H1 (cell line): ENCODE results near the gene SPPL2B. TPM values are rescaled to one million over a fixed set of nuclear protein-coding genes. Genes with fewer than 3 reads are reported as not detected.

ENCODE experiments used
- CTCF ChIA-PET: fragments of 300-600 bp; sonication (Branson Sonifier 250); formaldehyde crosslinking; loops from one replicate; lab custom pipeline; 2021; ENCODE audit not compliant: partially characterized antibody; lab: Charles Lee
- POLR2A ChIA-PET: fragments of 300-600 bp; sonication (Branson Sonifier 250); formaldehyde crosslinking; loops from one replicate; lab custom pipeline; 2021; ENCODE audit warnings: inconsistent platforms; ENCODE audit not compliant: partially characterized antibody; lab: Charles Lee
- DNase-seq, 2 experiments: peaks; one replicate each; pipeline versions ENCODE4 v3.0.0 to v3.0.0-alpha.2; 2010 to 2022; ENCODE audit warnings: low spot score in 2 of 2, low read depth in 1 of 2, mixed read lengths in 1 of 2
- FAIRE-seq: peaks from 2 replicates; lab custom pipeline; 2011; peaks lifted over from hg19 to GRCh38; lab: Jason Lieb, UNC
- H2AFZ ChIP-seq: 2 replicates; pipeline ENCODE4 v1.8.1; 2012; ENCODE audit warnings: low read length, inconsistent platforms
- H2AK5ac ChIP-seq: 2 replicates; pipeline ENCODE4 v1.6.1; 2013; ENCODE audit warnings: low read depth, low read length
- H2BK120ac ChIP-seq: replicated peaks from 2 replicates; pipeline ENCODE3; 2013; ENCODE audit warnings: low read depth, low read length, inconsistent platforms
- H2BK12ac ChIP-seq: 2 replicates; pipeline ENCODE4 v1.6.1; 2013; ENCODE audit warnings: low read depth, low read length
- H2BK15ac ChIP-seq: 2 replicates; pipeline ENCODE4 v1.6.1; 2013; ENCODE audit warnings: low read length
- H2BK20ac ChIP-seq: 2 replicates; pipeline ENCODE4 v1.6.1; 2013; ENCODE audit warnings: low read length
- H2BK5ac ChIP-seq: 2 replicates; pipeline ENCODE4 v1.6.1; 2013; ENCODE audit warnings: low read depth, low read length
- H3K14ac ChIP-seq: 2 replicates; pipeline ENCODE4 v1.6.1; 2013; ENCODE audit warnings: inconsistent platforms; ENCODE audit not compliant: insufficient read length
- H3K18ac ChIP-seq: 2 replicates; pipeline ENCODE4 v1.6.1; 2013; ENCODE audit warnings: low read length; ENCODE audit errors: extremely low read depth
- H3K23ac ChIP-seq: 2 replicates; pipeline ENCODE4 v1.6.1; 2013; ENCODE audit warnings: inconsistent platforms; ENCODE audit not compliant: insufficient read length
- H3K23me2 ChIP-seq: 2 replicates; pipeline ENCODE4 v1.6.1; 2013; ENCODE audit warnings: low read depth, low read length
- H3K27ac ChIP-seq: 2 replicates; pipeline ENCODE4 v1.6.1; 2011; ENCODE audit warnings: low read depth, low read length, inconsistent platforms
- H3K27me3 ChIP-seq, 4 experiments: replicated peaks in 1 of 4; 1 replicate in 1 of 4; 2 replicates in 3 of 4; pipeline versions ENCODE4 v1.6.1 to v1.8.1; 2011 to 2013; ENCODE audit warnings: low read length in 3 of 4, mild to moderate bottlenecking in 3 of 4, inconsistent platforms in 2 of 4, mixed read lengths in 2 of 4, moderate library complexity in 1 of 4; ENCODE audit not compliant: control insufficient read depth in 3 of 4, insufficient read depth in 3 of 4; ENCODE audit errors: extremely low read depth in 1 of 4
- H3K36me3 ChIP-seq, 4 experiments: 2 replicates each; pipeline versions ENCODE4 v1.6.1 to v1.8.1; 2011 to 2013; ENCODE audit warnings: mild to moderate bottlenecking in 4 of 4, low read length in 3 of 4, moderate library complexity in 2 of 4, control low read depth in 1 of 4, inconsistent platforms in 1 of 4; ENCODE audit not compliant: insufficient read depth in 4 of 4, control insufficient read depth in 2 of 4
- H3K4ac ChIP-seq: replicated peaks from 2 replicates; pipeline ENCODE3; 2013; ENCODE audit warnings: low read length, low read depth, mixed read lengths, inconsistent platforms; ENCODE audit not compliant: insufficient read length
- H3K4me1 ChIP-seq, 4 experiments: replicated peaks in 1 of 4; 1 replicate in 1 of 4; 2 replicates in 3 of 4; pipeline versions ENCODE4 v1.6.1 to v1.8.1; 2011 to 2013; ENCODE audit warnings: low read length in 3 of 4, inconsistent platforms in 2 of 4, mixed read lengths in 1 of 4; ENCODE audit not compliant: insufficient read depth in 4 of 4, control insufficient read depth in 3 of 4
- H3K4me2 ChIP-seq, 2 experiments: 2 replicates each; pipeline versions ENCODE4 v1.6.1 to v1.8.1; 2011 to 2013; ENCODE audit warnings: low read depth in 2 of 2, low read length in 2 of 2, control low read depth in 1 of 2, inconsistent platforms in 1 of 2, mild to moderate bottlenecking in 1 of 2; ENCODE audit not compliant: insufficient read depth in 1 of 2
- H3K4me3 ChIP-seq, 4 experiments: fragments of 200-600, 300-600 bp in 1 of 4; sonication (generic), shearing (Covaris generic), sonication (Bioruptor Twin) in 1 of 4; 2 replicates each; pipeline versions ENCODE4 v1.5.1 to v1.8.1; 2011 to 2016; ENCODE audit warnings: low read length in 4 of 4, low read depth in 3 of 4, control low read depth in 2 of 4, inconsistent platforms in 2 of 4, mild to moderate bottlenecking in 2 of 4, mixed read lengths in 1 of 4, moderate library complexity in 1 of 4; ENCODE audit not compliant: insufficient read depth in 2 of 4; ENCODE audit errors: extremely low read depth in 1 of 4
- H3K56ac ChIP-seq: replicated peaks from 2 replicates; pipeline ENCODE3; 2013; ENCODE audit warnings: low read depth, mild to moderate bottlenecking, mixed read lengths, low read length, inconsistent platforms; ENCODE audit not compliant: insufficient read length
- H3K79me1 ChIP-seq: 2 replicates; pipeline ENCODE4 v1.6.1; 2013; ENCODE audit warnings: low read depth, low read length, control low read depth
- H3K79me2 ChIP-seq, 2 experiments: 2 replicates each; pipeline versions ENCODE4 v1.6.1 to v1.8.1; 2012 to 2013; ENCODE audit warnings: low read length in 2 of 2, mild to moderate bottlenecking in 2 of 2, inconsistent platforms in 1 of 2; ENCODE audit not compliant: insufficient read depth in 2 of 2, control insufficient read depth in 1 of 2
- H3K9ac ChIP-seq, 4 experiments: replicated peaks in 1 of 4; 1 replicate in 1 of 4; 2 replicates in 3 of 4; pipeline versions ENCODE4 v1.6.1 to v1.8.1; 2011 to 2013; ENCODE audit warnings: low read depth in 3 of 4, low read length in 3 of 4, control low read depth in 2 of 4, mild to moderate bottlenecking in 2 of 4, moderate library complexity in 2 of 4, inconsistent platforms in 1 of 4; ENCODE audit errors: extremely low read depth in 1 of 4
- H3K9me3 ChIP-seq, 2 experiments: 2 replicates each; pipeline versions ENCODE4 v1.6.1 to v1.8.1; 2012 to 2013; ENCODE audit warnings: mild to moderate bottlenecking in 2 of 2, moderate library complexity in 2 of 2, control low read depth in 1 of 2, inconsistent platforms in 1 of 2, low read depth in 1 of 2, low read length in 1 of 2, mixed read lengths in 1 of 2; ENCODE audit not compliant: insufficient read depth in 2 of 2
- H4K20me1 ChIP-seq, 2 experiments: replicated peaks in 1 of 2; 2 replicates each; pipeline versions ENCODE3 to v1.8.1; 2011 to 2013; ENCODE audit warnings: inconsistent platforms in 2 of 2, low read length in 2 of 2, mild to moderate bottlenecking in 1 of 2; ENCODE audit not compliant: insufficient read depth in 2 of 2, control insufficient read depth in 1 of 2
- H4K5ac ChIP-seq: 2 replicates; pipeline ENCODE4 v1.6.1; 2013; ENCODE audit warnings: low read length, low read depth, mixed read lengths, inconsistent platforms; ENCODE audit not compliant: insufficient read length
- H4K8ac ChIP-seq: 2 replicates; pipeline ENCODE4 v1.8.0; 2013; ENCODE audit warnings: mild to moderate bottlenecking, moderate library complexity, low read length, inconsistent platforms; ENCODE audit not compliant: insufficient read depth; ENCODE audit errors: extremely low read depth
- H4K91ac ChIP-seq: replicated peaks from 2 replicates; pipeline ENCODE3; 2013; ENCODE audit warnings: low read length, mixed read lengths, inconsistent platforms; ENCODE audit not compliant: insufficient read length
- KDM1A ChIP-seq: fragments of 200-600, 300-600 bp; sonication (generic); IDR thresholded peaks from 2 replicates; pipeline ENCODE4 v1.7.1; 2016; ENCODE audit warnings: mild to moderate bottlenecking, low read length, borderline replicate concordance
- WGBS, 2 experiments: shearing (Covaris generic) in 1 of 2; methylation state at CpG; one replicate each; pipeline versions ENCODE4 v1.1.6 to v1.1.7; 2013 to 2015; ENCODE audit warnings: low lambda C conversion rate in 2 of 2, mixed read lengths in 2 of 2, inconsistent platforms in 1 of 2, low coverage in 1 of 2, missing lambda C conversion rate in 1 of 2; ENCODE audit not compliant: insufficient replicate concordance in 2 of 2, insufficient coverage in 1 of 2, insufficient read length in 1 of 2; ENCODE audit errors: extremely low coverage in 1 of 2, missing lambda C conversion rate in 1 of 2; 5-methylcytosine and 5-hydroxymethylcytosine counted together
- polyA plus RNA-seq, 7 experiments: library from polyadenylated mRNA; depleted of rRNA in 3 of 7; stranded (reverse) in 5 of 7; unstranded in 2 of 7; fragments of >200 nt in 5 of 7; fragments of 200-250 nt in 2 of 7; gene quantifications; 1 replicate in 5 of 7; 2 replicates in 1 of 7; 4 replicates in 1 of 7; pipeline versions ENCODE4 v1.2.1 to v1.2.3, GENCODE V29; 2011 to 2013; ENCODE audit warnings: missing spikeins in 2 of 7, mixed read lengths in 2 of 7
- total RNA-seq: library from RNA; stranded (reverse); fragmentation: NEBNext Ultra II Directional; extraction: Animal tissue kit (Norgen Biotek cat#: 25700); gene quantifications from 2 replicates; pipeline ENCODE4 v1.2.1, GENCODE V29; 2021

Gene SPPL2B
- total and polyA plus RNA-seq, 2 of the 8 experiments (the other 6 are each of a cell fraction or from before 2014, with no cell fraction given), result 34.8 to 55.7 TPM

DNA sequence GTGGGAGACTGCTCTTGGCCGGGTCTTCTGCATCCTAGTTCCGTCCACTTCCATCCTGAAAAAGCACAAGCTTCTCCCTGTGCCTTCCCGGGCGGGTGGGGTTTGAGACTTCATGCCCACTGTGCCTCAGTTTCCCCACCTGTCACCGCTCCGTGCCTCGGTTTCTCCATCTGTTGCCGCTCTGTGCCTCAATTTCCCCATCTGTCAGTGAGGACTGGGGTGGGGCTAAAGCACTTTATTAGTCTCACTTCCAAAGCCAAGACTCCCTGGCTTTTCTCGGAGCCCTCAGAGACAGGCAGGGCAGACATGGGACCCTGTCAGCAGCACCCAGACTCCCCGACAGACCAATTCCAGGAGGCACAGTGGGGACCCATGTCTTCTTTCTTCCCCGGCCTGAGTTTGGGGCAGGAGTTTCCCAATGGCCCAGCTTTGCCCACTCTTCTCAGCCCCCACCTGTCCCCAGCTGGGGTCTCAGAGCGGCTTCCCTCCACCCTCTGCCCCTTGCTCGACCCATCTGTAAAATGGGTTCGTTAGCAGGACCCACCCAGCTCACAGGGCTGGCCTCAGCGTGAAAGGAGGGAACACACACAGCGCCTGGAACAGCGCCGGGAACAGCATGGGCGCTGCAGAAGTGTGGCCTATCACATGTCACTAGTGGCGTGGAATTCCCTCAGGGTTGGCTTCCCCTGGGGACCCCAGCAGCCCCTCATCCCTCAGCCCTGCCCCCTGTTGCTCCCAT, 41.9 kb upstream of the SPPL2B start:
- H4K20me1 ChIP-seq, result peaks cover 0 to 13% of the 10 kb centered on the region in 2 experiments
- H3K14ac ChIP-seq, result no peak overlapping the region
- H2BK12ac ChIP-seq, result no peak overlapping the region
- H4K91ac ChIP-seq, result no peak overlapping the region
- whole genome bisulfite sequencing, 2 experiments, result 89% methylated on average over 20 of the region's 20 CpGs; no CpG with 5 or more reads in 1 of the 2 experiments
- H3K18ac ChIP-seq, result no peak overlapping the region
- no peak overlapping the region for H3K23ac ChIP-seq
- no peak overlapping the region for H2BK5ac ChIP-seq
- no peak overlapping the region for H3K4me2 ChIP-seq
- peaks cover 14% of the 10 kb centered on the region; the same call in 1 of the 2 replicates for H3K23me2 ChIP-seq
- H3K9me3 ChIP-seq, result no peaks in the 10 kb centered on the region
- DNase-seq, result no peak
- H3K56ac ChIP-seq, result no peak overlapping the region
- no peak for FAIRE-seq
- no peaks in the 10 kb centered on the region for H3K79me1 ChIP-seq
- H4K5ac ChIP-seq, result no peak overlapping the region
- no peak overlapping the region for H2BK15ac ChIP-seq
- peaks cover 30 to 66% (median 58%) of the 10 kb centered on the region in 4 experiments for H3K27me3 ChIP-seq
- H3K4me1 ChIP-seq, result peaks cover 0 to 27% (median 9%) of the 10 kb centered on the region in 4 experiments; a peak in 5 of 7 replicates
- no peak overlapping the region for H2AK5ac ChIP-seq
- H3K4ac ChIP-seq, result no peak overlapping the region
- CTCF ChIA-PET, result interaction anchor here (1.1 to 5.0 kb wide), 6 partner anchors 9 to 350 kb away, joined by 3 to 46 read pairs (median 9); no protein-coding TSS in a partner anchor
- no peak overlapping the region for H3K9ac ChIP-seq
- no peak overlapping the region for H2BK120ac ChIP-seq
- peaks cover 0 to 6% (median 0%) of the 10 kb centered on the region in 4 experiments; a peak in 1 of 8 replicates for H3K36me3 ChIP-seq
- POLR2A ChIA-PET, result interaction anchor here (0.7 to 3.1 kb wide), 14 partner anchors 8 to 141 kb away, joined by 3 to 25 read pairs (median 4); no protein-coding TSS in a partner anchor
- no peaks in the 10 kb centered on the region for H3K79me2 ChIP-seq
- H2BK20ac ChIP-seq, result no peak overlapping the region
- no peak overlapping the region for H3K27ac ChIP-seq
- no peak overlapping the region; the same call in 1 of the 2 replicates for H4K8ac ChIP-seq
- H3K4me3 ChIP-seq, result no peak overlapping the region
- H2AFZ ChIP-seq, result no peak overlapping the region
- peak; percentile 63 for TF ChIP-seq KDM1A
